HepG2 (cell line): ENCODE results near the gene CHI3L1. TPM values are rescaled to one million over a fixed set of nuclear protein-coding genes. Genes with fewer than 3 reads are reported as not detected.

Experiments
- ATAC-seq: fragments of 200-7000 bp; cut with Tn5 transposase; 3 replicates; pipeline ENCODE4 v1.9.1; 2020; ENCODE audit warnings: mild to moderate bottlenecking, moderate library complexity
- BruUV-seq: library from RNA; stranded (reverse); fragments of 400-500 nt; replicated peaks from 2 replicates; lab custom pipeline; 2021; lab: Mats Ljungman, UMichigan
- CTCF ChIA-PET: fragments of 300-600 bp; formaldehyde crosslinking; extraction: SDS; loops from one replicate; lab custom pipeline; 2021; ENCODE audit warnings: low total read pairs, inconsistent platforms, low intra/inter-chr PET ratio; lab: Yijun Ruan, JAX
- POLR2A ChIA-PET: fragments of 350-600 bp; sonication (Branson Sonifier 250); formaldehyde crosslinking; loops from one replicate; lab custom pipeline; 2020; ENCODE audit warnings: antibody characterized with exemption, inconsistent platforms; lab: Yijun Ruan, JAX
- DNase-seq: peaks from one replicate; pipeline ENCODE4 v3.0.0-alpha.2; 2015; ENCODE audit warnings: low spot score
- FAIRE-seq: peaks from 3 replicates; lab custom pipeline; 2011; peaks lifted over from hg19 to GRCh38; lab: Jason Lieb, UNC
- H2AFZ ChIP-seq: one replicate; pipeline ENCODE4 v1.6.1; 2011; ENCODE audit warnings: low read length, inconsistent platforms
- H3K27ac ChIP-seq: fragments of 300-600 bp; 3 replicates; pipeline ENCODE4 v1.8.0; 2011; ENCODE audit warnings: mixed run types, mild to moderate bottlenecking, mixed read lengths, low read length, inconsistent platforms; ENCODE audit not compliant: insufficient read depth; ENCODE audit errors: extremely low read length
- H3K27me3 ChIP-seq, 2 experiments: fragments of 200-600 bp in 1 of 2; 2 replicates in 1 of 2; 3 replicates in 1 of 2; pipeline versions ENCODE4 v1.6.0 to v1.8.0; 2011; ENCODE audit warnings: low read length in 2 of 2, mild to moderate bottlenecking in 2 of 2, moderate library complexity in 2 of 2, inconsistent platforms in 1 of 2; ENCODE audit not compliant: insufficient read depth in 2 of 2, control insufficient read depth in 1 of 2
- H3K36me3 ChIP-seq, 2 experiments: fragments of 200-600 bp in 1 of 2; replicated peaks in 1 of 2; 2 replicates in 1 of 2; 3 replicates in 1 of 2; pipeline versions ENCODE4 v1.5.1 to v1.8.0; 2011; ENCODE audit warnings: low read length in 2 of 2, inconsistent platforms in 1 of 2; ENCODE audit not compliant: insufficient read depth in 2 of 2, control insufficient read depth in 1 of 2
- H3K4me1 ChIP-seq: 2 replicates; pipeline ENCODE4 v1.5.1; 2012; ENCODE audit warnings: low read length, inconsistent platforms; ENCODE audit not compliant: insufficient read depth
- H3K4me2 ChIP-seq: 2 replicates; pipeline ENCODE4 v1.6.0; 2011; ENCODE audit warnings: low read depth, low read length, inconsistent platforms
- H3K4me3 ChIP-seq, 3 experiments: fragments of 200-600 bp in 1 of 3; sonication (generic), shearing (Covaris generic) in 1 of 3; replicated peaks in 1 of 3; 2 replicates each; pipeline ENCODE4 v1.5.1; 2011 to 2016; ENCODE audit warnings: low read length in 3 of 3, inconsistent platforms in 2 of 3, low read depth in 2 of 3, mild to moderate bottlenecking in 2 of 3, control low read depth in 1 of 3, mixed read lengths in 1 of 3; ENCODE audit not compliant: insufficient read depth in 1 of 3
- H3K79me2 ChIP-seq: one replicate; pipeline ENCODE4 v1.6.1; 2011; ENCODE audit warnings: low read length, inconsistent platforms; ENCODE audit not compliant: insufficient read depth
- H3K9ac ChIP-seq: 2 replicates; pipeline ENCODE4 v1.6.0; 2011; ENCODE audit warnings: mild to moderate bottlenecking, low read depth, low read length, inconsistent platforms; ENCODE audit not compliant: insufficient read depth
- H3K9me3 ChIP-seq: 2 replicates; pipeline ENCODE4 v1.5.1; 2012; ENCODE audit warnings: mild to moderate bottlenecking, low read length
- H4K20me1 ChIP-seq: 2 replicates; pipeline ENCODE4 v1.6.0; 2011; ENCODE audit warnings: inconsistent platforms, mild to moderate bottlenecking, low read length, moderate library complexity; ENCODE audit not compliant: insufficient read depth
- ARID4A ChIP-seq: sonication (generic); formaldehyde crosslinking; IDR thresholded peaks from 2 replicates; pipeline ENCODE4 v1.5.0; 2020; ENCODE audit warnings: mild to moderate bottlenecking, missing genetic modification reagents, borderline replicate concordance
- TGIF2 ChIP-seq: IDR thresholded peaks from 2 replicates; pipeline ENCODE4 v1.6.1; 2016; ENCODE audit warnings: control low read depth, missing compliant biosample characterization
- ZNF710 ChIP-seq: sonication (generic); formaldehyde crosslinking; IDR thresholded peaks from 2 replicates; pipeline ENCODE4 v1.5.0; 2020; ENCODE audit warnings: mild to moderate bottlenecking, missing genetic modification reagents, borderline replicate concordance
- WGBS: methylation state at CpG from one replicate; pipeline ENCODE4 v1.1.6; 2017; ENCODE audit warnings: low lambda C conversion rate; 5-methylcytosine and 5-hydroxymethylcytosine counted together
- in situ Hi-C: cut with HindIII; loops from 2 replicates; pipeline ENCODE4 v1.10.0; 2017; ENCODE audit warnings: low pct_unique_long_range_greater_than_20kb; ENCODE audit not compliant: extremely low pct_ligation_motif_present
- intact Hi-C: fragments of 100-400 bp; cut with micrococcal nuclease; formaldehyde crosslinking; loops from one replicate; pipeline ENCODE4 v1.10.0; 2022; ENCODE audit not compliant: unreplicated experiment
- polyA plus RNA-seq, 8 experiments: library from polyadenylated mRNA; depleted of rRNA in 3 of 8; stranded (reverse) in 7 of 8; unstranded in 1 of 8; fragments of >200 nt; fragmentation: Illumina TruSeq in 4 of 8; extraction: Trizol in 4 of 8; gene quantifications; 2 replicates each; pipeline versions ENCODE4 v1.2.1 to v1.2.3, GENCODE V29; 2011 to 2016; ENCODE audit warnings: low read depth in 4 of 8, missing spikeins in 1 of 8, mixed read lengths in 1 of 8; ENCODE audit not compliant: insufficient read depth in 1 of 8
- total RNA-seq, 5 experiments: library from RNA; depleted of rRNA; stranded (reverse); fragments of >200 nt; fragmentation: Illumina TruSeq; extraction: Trizol; gene quantifications; 2 replicates each; pipeline ENCODE4 v1.2.3, GENCODE V29; 2016; ENCODE audit warnings: low read depth in 1 of 5

CHI3L1 gene
- total and polyA plus RNA-seq, 2 of the 13 experiments (the other 11 are each of a cell fraction or from before 2014, with no cell fraction given): 0.09 to 0.13 TPM

- H3K4me2 ChIP-seq: no peak overlapping the region
- POLR2A ChIA-PET: no interaction called here
- no peak overlapping the region for H3K9ac ChIP-seq
- no peak for FAIRE-seq
- no peak overlapping the region for H3K27ac ChIP-seq
- CTCF ChIA-PET: interaction anchor here (1.2 to 2.4 kb wide), 4 partner anchors 49 to 178 kb away, joined by 3 to 17 read pairs (median 14); no protein-coding TSS in a partner anchor
- no peak overlapping the region for H3K4me3 ChIP-seq
- H3K36me3 ChIP-seq: no peaks in the 10 kb centered on the region
- no peak for TF ChIP-seq ARID4A (CRISPR knock-in tag)
- TF ChIP-seq ZNF710: no peak
- TF ChIP-seq TGIF2 (CRISPR knock-in tag): no peak
- H2AFZ ChIP-seq: no peak overlapping the region
- H3K4me1 ChIP-seq: peaks cover 14% of the 10 kb centered on the region
- no peaks in the 10 kb centered on the region; the same call in 1 of the 2 replicates for H4K20me1 ChIP-seq
- ATAC-seq: no peak
- H3K9me3 ChIP-seq: no peaks in the 10 kb centered on the region
- BruUV-seq: no TSS peak
- intact Hi-C loops (loop anchor here (5.0 kb wide), 1 partner anchor 178 kb away; no protein-coding TSS in a partner anchor), in situ Hi-C loops (loop anchor here (5.0 kb wide), 3 partner anchors 48 to 178 kb away; no protein-coding TSS in a partner anchor)
- H3K79me2 ChIP-seq: no peaks in the 10 kb centered on the region
- DNase-seq: no peak
- WGBS: 44% methylated on average over 4 of the region's 9 CpGs
- H3K27me3 ChIP-seq: peaks cover 0 to 22% of the 10 kb centered on the region in 2 experiments; a peak in 3 of 5 replicates
Measured at GRCh38 chr1:203215573-203215972, 29.1 kb upstream of the CHI3L1 start.
